HG02973 (cell line): ENCODE data around the gene RAPGEFL1.
"Not testable (repeated sequence)": the region's sequence is repeated elsewhere in the genome, so short reads cannot be mapped to it uniquely, and the experiment has no call there.

Source experiments
- ATAC-seq: cut with Tn5 transposase; IDR thresholded peaks from one replicate; pipeline ENCODE4 v1.9.1; 2021; ENCODE audit warnings: moderate library complexity; ENCODE audit not compliant: unreplicated experiment

The RAPGEFL1 gene

DNA sequence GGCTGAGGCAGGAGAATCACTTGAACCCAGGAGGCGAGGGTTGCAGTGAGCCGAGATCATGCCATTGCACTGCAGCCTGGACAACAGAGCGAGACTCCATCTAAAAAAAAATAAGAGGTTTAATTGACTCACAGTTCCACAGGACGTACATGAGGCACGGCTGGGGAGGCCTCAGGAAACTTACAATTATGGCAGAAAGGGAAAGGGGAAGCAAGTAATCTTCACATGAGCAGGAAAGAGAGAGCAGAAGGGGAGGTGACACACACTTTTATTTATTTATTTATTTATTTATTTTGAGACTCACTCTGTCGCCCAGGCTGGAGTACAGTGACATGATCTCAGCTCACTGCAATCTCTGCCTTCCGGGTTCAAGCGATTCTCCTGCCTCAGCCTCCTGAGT, 28.9 kb downstream of the RAPGEFL1 start:
- not testable (repeated sequence) for ATAC-seq

DNA sequence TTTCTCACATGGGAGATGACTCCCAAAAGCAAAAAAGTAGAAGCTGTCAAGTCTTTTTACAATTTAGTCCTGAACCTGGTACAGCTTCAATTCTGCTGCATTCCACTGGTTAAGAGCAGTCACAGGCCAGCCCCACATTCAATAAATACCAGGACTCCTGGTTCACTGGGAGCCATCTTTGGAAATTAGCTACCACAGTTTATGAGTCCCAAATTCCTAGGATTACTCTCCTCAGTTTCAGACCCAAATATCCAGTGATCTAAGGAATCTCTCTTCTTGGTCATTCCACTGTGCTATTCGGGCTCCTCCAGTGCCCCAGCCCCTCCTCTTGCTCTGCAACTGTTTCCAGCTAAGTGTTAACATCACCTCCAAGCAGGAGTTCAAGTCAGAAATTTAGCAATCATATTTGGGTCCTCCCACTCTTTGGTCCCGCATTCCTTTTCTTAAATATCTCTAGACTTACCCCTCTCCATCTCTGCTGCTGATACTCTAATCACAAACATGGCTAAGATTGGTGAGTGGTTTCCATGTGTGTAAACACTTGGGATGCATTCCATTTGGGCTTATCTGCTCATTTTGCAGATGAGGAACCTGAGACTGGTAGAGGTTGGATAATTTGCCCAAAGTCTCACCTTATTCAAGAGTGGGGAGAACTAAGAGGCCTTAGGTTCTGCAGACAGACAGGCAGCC, 32.3 kb downstream of the RAPGEFL1 start:
- no peak for ATAC-seq

DNA sequence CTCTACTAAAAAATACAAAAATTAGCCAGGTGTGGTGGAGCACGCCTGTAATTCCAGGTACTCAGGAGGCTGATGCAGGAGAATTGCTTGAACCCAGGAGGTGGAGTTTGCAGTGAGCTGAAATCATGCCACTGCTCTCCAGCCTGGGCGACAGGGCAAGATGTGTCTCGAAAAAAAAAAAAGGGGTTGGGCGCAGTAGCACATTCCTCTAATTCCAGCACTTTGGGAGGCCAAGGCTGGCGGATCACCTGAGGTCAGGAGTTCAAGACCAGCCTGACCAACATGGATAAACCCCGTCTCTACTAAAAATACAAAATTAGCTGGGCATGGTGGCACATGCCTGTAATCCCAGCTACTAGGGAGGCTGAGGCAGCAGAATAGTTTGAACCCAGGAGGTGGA, 36.6 kb downstream of the RAPGEFL1 start:
- not testable (repeated sequence) for ATAC-seq

DNA sequence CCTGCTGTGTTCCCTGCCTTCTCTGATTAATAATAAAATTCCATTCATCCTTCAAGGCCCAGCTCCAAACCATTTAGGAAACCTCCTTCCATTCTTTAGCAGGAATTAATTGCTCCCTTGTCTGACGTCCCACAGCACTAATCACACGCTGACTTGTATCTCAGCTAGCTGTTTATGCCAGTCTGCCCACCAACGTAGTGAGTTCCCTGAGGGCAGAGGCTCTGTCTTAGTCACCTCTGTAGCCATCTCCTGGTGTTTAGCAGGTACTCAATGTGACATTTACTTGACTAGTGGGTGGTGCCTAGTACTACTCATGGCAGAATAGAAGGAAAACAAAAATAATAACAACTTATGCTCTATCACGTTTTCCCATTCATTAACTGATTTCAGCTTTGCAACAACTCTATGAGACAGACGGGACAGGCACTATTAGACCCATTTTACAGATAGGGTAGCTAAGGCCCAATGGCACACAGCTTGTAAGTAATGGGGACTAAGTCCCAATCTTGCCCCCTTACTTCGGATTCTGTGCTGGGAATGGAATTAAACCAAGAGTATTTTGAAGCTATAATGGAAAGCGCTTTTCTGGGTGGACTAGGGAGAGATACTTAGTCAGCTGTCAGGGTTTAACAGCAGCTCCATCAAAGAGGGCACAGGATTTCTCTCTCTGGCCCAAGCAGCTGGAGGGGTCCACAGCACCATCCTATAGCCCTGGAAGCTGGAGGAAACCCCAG, 40.9 kb downstream of the RAPGEFL1 start:
- no peak for ATAC-seq

DNA sequence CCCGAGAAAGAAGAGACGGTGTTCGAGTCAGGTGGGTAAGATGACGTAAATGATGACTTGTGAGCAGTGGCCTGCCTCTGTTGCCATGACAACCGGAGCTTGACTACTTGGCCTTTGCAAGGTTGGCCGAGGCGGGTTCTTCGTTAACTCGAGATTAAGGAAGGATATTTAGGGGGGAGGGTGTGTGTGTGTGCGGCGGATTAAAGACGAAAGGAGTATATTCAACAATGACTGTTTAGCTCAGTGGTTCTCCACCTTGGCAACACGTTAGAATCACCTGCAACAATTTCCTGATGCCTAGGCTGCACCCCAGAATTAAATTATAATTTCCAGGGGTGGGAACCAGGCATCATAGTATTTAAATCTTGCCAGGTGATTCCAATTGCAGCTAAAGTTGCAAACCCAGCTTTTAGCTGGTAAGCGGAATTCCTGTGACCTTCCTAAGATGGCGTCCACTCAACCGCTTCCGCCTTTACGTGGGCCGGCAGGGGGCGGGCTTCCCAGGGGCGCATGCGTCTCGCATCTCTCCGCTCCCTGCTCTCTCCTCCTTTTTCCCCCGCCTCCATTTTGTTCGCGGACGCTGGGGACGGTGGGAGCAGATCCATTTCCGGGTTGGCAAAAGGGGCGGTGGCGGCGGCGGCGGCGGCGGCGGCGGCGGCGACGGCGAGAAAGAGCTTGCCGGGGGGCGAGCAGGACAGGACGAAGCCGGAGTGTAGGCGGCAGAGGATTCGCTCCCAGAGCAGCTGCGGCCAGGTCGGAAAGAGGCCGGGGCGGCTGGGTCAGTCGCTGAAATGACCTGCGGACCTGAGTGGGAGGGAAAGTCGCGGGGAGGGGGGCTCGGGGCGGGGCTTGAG, 41.7 kb downstream of the RAPGEFL1 start, which contains the start of gene WIPF2:
Gene WIPF2 (plus strand): TSS at position 565 of the 854 bp plus-strand sequence. CDS start 37,156 bp downstream, outside the sequence.
- peak; percentile 74 for ATAC-seq

DNA sequence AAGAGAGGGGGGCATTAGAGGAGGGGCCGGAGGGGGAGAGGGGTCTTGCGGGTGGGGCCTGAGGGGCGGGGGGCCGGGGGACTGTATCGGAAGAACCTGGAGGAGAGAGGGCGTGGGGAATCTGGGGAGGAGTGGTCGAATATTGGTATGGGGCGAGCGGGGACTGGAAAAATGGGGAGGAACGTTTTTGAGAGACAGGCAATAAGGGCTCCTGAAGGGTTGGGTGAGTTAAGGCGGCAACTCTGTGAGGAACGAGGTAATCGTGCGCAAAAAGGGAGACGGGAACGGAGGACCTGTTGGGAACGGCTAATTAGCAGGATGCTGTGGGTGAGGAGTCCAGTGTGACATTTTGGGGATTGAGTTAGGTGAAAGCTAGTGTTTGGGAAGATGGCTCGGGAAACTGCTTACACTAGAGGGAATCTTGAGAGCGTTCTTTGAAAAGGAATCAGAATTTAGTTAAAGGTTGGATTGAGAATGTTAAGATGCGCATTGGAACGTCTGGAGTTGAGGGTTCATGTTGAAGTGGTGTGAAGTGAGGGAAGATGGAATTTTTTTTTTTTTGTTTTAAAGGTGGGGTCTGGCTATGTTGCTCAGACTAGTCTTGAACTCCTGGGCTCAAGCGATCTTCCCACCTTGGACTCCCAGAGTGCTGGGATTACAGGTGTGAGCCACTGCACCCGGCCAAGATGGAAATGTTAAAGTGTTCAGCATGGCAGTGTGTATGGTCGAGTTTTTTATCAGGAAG, 42.5 kb downstream of the RAPGEFL1 start:
- no peak for ATAC-seq

DNA sequence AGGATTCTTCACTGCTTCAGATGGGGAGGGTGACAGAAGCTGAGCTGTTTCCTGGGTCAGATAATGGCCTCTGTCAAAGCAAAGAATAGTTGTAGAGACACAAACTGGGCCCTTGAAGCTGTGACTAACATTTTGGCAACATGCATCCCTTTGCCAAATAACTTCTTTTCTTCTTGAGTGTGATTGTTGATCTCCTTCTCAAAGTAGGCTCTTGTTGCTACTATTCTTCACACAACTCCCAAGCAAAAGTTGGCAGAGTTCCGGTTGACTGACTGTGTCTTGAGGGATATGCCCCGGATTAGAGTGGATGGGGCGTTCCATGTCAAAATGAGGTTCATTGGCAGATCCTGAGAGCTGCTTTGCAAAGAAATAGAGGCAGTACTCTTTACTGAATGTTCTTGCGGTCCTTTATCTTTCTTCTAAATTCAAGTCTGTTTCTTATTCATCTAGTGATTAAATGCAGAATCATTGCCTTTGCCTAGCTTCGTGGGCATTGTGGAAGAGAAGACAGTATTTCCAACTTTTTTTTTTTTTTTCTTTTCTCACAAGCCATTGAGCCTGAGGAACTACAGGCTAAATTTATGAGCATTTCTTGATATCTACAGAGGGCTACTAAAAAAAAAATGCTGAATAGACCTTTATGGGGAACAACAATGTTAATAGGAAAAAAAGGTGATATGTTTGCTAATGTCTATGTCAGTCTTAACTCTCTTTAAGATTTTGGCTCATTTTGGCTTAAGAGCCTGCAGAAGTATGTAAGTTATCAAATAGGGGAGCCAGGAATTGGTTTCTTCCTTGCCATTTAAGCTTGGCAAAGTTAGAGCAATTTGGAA, 47.7 kb downstream of the RAPGEFL1 start:
- ATAC-seq = no peak

DNA sequence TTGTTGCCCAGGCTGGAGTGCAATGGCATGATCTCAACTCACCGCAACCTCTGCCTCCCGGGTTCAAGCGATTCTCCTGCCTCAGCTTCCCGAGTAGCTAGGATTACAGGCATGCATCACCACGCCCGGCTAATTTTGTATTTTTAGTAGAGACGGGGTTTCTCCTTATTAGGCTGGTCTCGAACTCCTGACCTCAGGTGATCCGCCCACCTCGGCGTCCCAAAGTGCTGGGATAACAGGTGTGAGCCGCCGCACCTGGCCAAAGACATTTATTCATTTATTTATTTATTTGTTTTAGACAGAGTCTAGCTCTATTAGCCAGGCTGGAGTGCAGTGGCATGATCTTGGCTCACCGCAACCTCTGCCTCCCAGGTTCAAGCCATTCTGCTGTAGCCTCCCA, 51.9 kb downstream of the RAPGEFL1 start:
- ATAC-seq = not testable (repeated sequence)

DNA sequence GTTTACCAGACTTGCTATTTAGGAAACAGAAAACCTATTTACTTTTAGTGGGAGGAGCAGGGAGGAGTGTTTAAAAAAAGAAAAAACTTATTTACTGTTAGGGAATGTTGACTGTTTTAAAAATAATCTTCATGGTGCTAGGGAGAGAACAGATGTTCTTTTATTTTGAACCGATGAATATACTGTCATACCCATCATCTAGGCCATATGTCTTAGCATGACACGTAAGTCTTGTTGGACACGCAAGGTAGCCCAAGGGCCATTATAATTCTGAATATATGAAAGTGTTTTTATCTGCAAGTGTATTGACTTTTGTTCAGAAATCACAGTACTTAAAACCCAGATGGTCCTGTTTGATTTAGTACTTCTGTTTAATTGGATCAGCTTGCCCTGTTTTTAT, 53.4 kb downstream of the RAPGEFL1 start:
- no peak for ATAC-seq

DNA sequence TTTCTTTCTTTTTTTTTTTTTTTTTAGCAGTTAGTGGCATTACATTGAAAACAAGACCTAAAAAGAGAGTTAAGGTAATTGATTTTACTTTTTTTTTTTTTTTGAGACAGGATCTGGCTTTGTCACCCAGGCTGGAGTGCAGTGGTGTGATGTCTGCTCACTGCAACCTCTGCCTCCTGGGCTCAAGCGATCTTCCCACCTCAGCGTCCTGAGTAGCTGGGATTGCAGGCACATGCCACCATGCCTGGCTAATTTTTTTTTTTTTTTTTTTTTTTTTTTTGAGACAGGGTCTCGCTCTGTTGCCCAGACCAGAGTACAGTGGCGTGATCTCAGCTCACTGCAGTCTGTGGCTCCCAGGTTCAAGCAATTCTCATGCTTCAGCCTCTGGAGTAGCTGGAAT, 54.7 kb downstream of the RAPGEFL1 start:
- not testable (repeated sequence) for ATAC-seq

DNA sequence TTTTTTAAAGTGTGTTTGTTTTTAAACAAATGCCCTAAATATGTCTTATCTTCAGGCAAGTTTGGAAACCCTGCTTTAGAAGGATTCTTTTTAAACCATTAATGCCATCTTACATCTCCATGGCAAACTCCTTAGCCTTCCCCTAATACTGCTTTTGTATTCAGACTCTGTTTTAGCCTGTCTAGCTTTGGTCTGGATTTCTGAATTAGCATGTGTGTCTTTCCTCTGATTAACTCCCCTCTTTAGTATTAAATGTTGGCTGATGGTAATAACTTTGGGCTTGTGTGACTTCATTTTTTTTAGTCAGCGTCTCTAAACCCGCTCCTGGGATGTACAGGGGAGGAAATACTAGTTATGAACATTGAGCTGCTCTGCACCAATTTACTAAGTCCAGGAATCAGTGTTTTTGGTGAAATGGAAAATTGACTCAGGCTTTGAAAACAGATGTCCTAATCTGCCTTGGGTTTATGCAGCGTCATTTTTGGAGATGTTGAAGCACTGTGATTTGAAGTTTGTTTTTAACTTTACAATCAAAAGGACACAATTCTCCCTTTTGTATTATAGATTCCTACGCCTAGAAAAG, 64.1 kb downstream of the RAPGEFL1 start:
- ATAC-seq = no peak

DNA sequence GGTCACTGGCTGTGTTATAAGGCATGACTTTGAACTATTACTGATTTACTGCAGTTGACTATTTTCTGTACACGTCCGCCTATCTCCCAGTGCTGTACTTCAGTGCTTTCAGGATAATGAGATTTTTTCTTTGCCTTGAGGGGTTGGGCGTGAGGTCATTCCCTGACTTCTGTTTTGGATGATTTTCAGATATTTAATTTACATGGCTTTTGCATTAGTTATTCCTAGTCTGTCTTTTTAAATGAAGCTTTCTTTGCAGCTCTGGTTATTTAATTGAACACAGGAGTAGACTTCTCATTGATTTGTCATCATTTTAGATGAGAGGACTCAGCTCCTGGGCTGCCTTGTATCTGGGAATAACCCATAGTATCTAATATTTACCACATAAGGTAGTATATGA, 65.5 kb downstream of the RAPGEFL1 start:
- no peak for ATAC-seq

DNA sequence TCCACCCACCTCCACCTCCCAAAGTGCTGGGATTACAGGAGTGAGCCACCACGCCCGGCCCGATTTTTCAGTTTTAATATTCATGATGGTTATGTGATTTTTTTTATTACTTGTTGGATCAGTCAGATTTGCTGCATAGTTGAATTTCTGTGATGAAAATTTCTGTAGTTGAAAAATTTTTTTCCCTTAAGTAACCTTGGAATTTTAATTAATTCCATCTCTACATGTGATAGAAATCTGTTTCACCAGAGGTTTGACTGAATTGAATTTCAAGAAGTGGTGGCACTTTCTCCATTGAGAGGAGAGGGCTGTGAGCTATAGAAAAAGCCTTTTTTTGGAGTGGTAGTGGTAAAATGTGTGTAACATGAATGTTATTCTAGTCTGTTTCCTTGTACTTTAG, 66.5 kb downstream of the RAPGEFL1 start:
- no peak for ATAC-seq

DNA sequence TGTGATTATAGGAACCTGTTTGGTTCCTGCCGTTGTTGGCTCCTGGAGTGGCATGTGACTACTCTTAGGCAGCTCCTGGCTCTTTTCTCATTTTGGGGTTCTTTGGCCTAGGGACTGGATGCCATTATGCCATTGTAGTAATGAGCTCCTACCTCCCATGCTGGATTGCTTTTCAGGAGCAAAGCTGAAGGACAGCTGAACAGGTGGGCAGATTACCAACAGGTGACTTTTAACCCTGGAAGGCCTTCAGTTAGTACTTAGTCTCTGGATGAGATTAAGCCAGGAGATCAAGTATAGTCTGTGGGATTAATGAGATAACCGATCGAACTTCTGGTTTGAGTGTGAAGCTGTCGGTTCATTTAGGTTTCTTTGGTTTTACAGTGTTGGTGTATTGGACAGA, 67.0 kb downstream of the RAPGEFL1 start:
- ATAC-seq = no peak
